HCT116 (cell line): ENCODE measurements around the gene STK16. TPM values are rescaled to one million over a fixed set of nuclear protein-coding genes. Genes with fewer than 3 reads are reported as not detected.

ENCODE experiments used
- ATAC-seq: fragments of 200-7000 bp; cut with Tn5 transposase; 2 replicates; pipeline ENCODE4 v1.9.1; 2020; ENCODE audit warnings: mild to moderate bottlenecking, moderate library complexity
- BruUV-seq: library from RNA; stranded (reverse); fragments of 400-500 nt; replicated peaks from 2 replicates; lab custom pipeline; 2021; lab: Mats Ljungman, UMichigan
- CTCF ChIA-PET: fragments of 300-600 bp; sonication (Branson Sonifier 250); formaldehyde crosslinking; loops from one replicate; lab custom pipeline; 2021; ENCODE audit warnings: antibody characterized with exemption; lab: Charles Lee
- POLR2A ChIA-PET: fragments of 300-600, 350-600 bp; sonication (Branson Sonifier 250); formaldehyde crosslinking; loops from one replicate; lab custom pipeline; 2021; ENCODE audit warnings: antibody characterized with exemption; lab: Charles Lee
- RAD21 ChIA-PET, 2 experiments: fragments of 300-600 bp; sonication (Branson Sonifier 250); formaldehyde crosslinking; loops; one replicate each; lab custom pipeline; 2023; ENCODE audit warnings: low total read pairs in 2 of 2; ENCODE audit not compliant: uncharacterized antibody in 2 of 2, unreplicated experiment in 2 of 2, low non-redundant PET in 1 of 2; lab: Charles Lee
- DNase-seq: peaks from one replicate; pipeline ENCODE4 v3.0.0-alpha.2; 2010; ENCODE audit warnings: low read depth, low spot score
- H2AFZ ChIP-seq: fragments of 200-600 bp; shearing (Covaris generic), sonication (generic); 2 replicates; pipeline ENCODE4 v1.6.1; 2017; ENCODE audit warnings: low read depth, mixed run types, mixed read lengths, antibody characterized with exemption, low read length; ENCODE audit not compliant: poor library complexity, severe bottlenecking
- H3K27ac ChIP-seq: 2 replicates; pipeline ENCODE4 v1.5.1; 2012; ENCODE audit warnings: low read depth, low read length
- H3K27me3 ChIP-seq: fragments of 200-600 bp; sonication (generic); 2 replicates; pipeline ENCODE4 v1.6.1; 2016; ENCODE audit warnings: mixed run types, low read length, mixed read lengths; ENCODE audit not compliant: insufficient read depth
- H3K36me3 ChIP-seq, 2 experiments: fragments of 200-500 bp in 1 of 2; fragments of 200-600 bp in 1 of 2; sonication (Bioruptor generic) in 1 of 2; sonication (generic) in 1 of 2; 2 replicates each; pipeline versions ENCODE4 v1.5.1 to v1.6.1; 2014 to 2016; ENCODE audit warnings: low read length in 2 of 2, inconsistent platforms in 1 of 2, mixed read lengths in 1 of 2, mixed run types in 1 of 2; ENCODE audit not compliant: insufficient read depth in 2 of 2, control insufficient read depth in 1 of 2
- H3K4me1 ChIP-seq, 2 experiments: fragments of 200-600 bp in 1 of 2; sonication (generic) in 1 of 2; 2 replicates each; pipeline versions ENCODE4 v1.5.1 to v1.6.1; 2012 to 2017; ENCODE audit warnings: low read length in 2 of 2, inconsistent platforms in 1 of 2, mild to moderate bottlenecking in 1 of 2, mixed read lengths in 1 of 2, mixed run types in 1 of 2, moderate library complexity in 1 of 2; ENCODE audit not compliant: insufficient read depth in 2 of 2, control insufficient read depth in 1 of 2
- H3K4me2 ChIP-seq: fragments of 200-600 bp; sonication (generic); 2 replicates; pipeline ENCODE4 v1.6.1; 2017; ENCODE audit warnings: mixed run types, low read length, mixed read lengths
- H3K4me3 ChIP-seq, 2 experiments: fragments of 200-600 bp in 1 of 2; sonication (generic) in 1 of 2; replicated peaks in 1 of 2; 2 replicates each; pipeline ENCODE4 v1.5.1; 2011 to 2016; ENCODE audit warnings: low read length in 2 of 2, control low read depth in 1 of 2, low read depth in 1 of 2, mild to moderate bottlenecking in 1 of 2, mixed read lengths in 1 of 2, mixed run types in 1 of 2
- H3K79me2 ChIP-seq: fragments of 200-600 bp; sonication (generic); 2 replicates; pipeline ENCODE4 v1.6.1; 2017; ENCODE audit warnings: mild to moderate bottlenecking, mixed run types, low read length, moderate library complexity, mixed read lengths; ENCODE audit not compliant: insufficient read depth
- H3K9ac ChIP-seq: fragments of 200-600 bp; sonication (generic); 2 replicates; pipeline ENCODE4 v1.6.1; 2016; ENCODE audit warnings: low read length, mixed read lengths
- H3K9me2 ChIP-seq: fragments of 200-600 bp; sonication (generic), shearing (Covaris generic); 2 replicates; pipeline ENCODE4 v1.6.1; 2017; ENCODE audit warnings: mixed run types, mild to moderate bottlenecking, moderate library complexity; ENCODE audit not compliant: insufficient read depth
- H3K9me3 ChIP-seq, 2 experiments: fragments of 200-500 bp in 1 of 2; fragments of 200-600 bp in 1 of 2; sonication (Bioruptor generic) in 1 of 2; sonication (generic) in 1 of 2; 2 replicates each; pipeline ENCODE4 v1.6.1; 2014 to 2017; ENCODE audit warnings: low read length in 2 of 2, mixed read lengths in 2 of 2, inconsistent platforms in 1 of 2, low read depth in 1 of 2, mild to moderate bottlenecking in 1 of 2, mixed run types in 1 of 2, moderate library complexity in 1 of 2; ENCODE audit not compliant: control insufficient read depth in 1 of 2, insufficient read depth in 1 of 2
- H4K20me1 ChIP-seq: fragments of 200-600 bp; sonication (generic), shearing (Covaris generic); 2 replicates; pipeline ENCODE4 v1.6.1; 2017; ENCODE audit warnings: mixed run types, mild to moderate bottlenecking, moderate library complexity; ENCODE audit not compliant: insufficient read depth
- EZH2 ChIP-seq: fragments of 200-600 bp; sonication (generic); IDR thresholded peaks from 2 replicates; pipeline ENCODE4 v1.6.1; 2017; ENCODE audit warnings: antibody characterized with exemption, mixed run types
- JUND ChIP-seq: IDR thresholded peaks from 2 replicates; pipeline ENCODE4 v1.6.1; 2012
- POLR2AphosphoS5 ChIP-seq: IDR thresholded peaks from 2 replicates; pipeline ENCODE4 v1.6.1; 2011; ENCODE audit warnings: mild to moderate bottlenecking, low read depth, low read length, moderate library complexity
- SP1 ChIP-seq: IDR thresholded peaks from 2 replicates; pipeline ENCODE4 v1.6.1; 2012; ENCODE audit warnings: low read depth
- SRF ChIP-seq: IDR thresholded peaks from 2 replicates; pipeline ENCODE4 v1.6.1; 2012; ENCODE audit warnings: low read depth
- TCF7L2 ChIP-seq: IDR thresholded peaks from 2 replicates; pipeline ENCODE4 v1.7.0; 2011; ENCODE audit warnings: borderline replicate concordance, inconsistent platforms; ENCODE audit not compliant: insufficient read depth, insufficient read length; ENCODE audit errors: extremely low read depth
- ZFX ChIP-seq: fragments of 450-650 bp; IDR thresholded peaks from 2 replicates; pipeline ENCODE4 v1.6.1; 2017
- intact Hi-C: fragments of 100-400 bp; cut with micrococcal nuclease; formaldehyde crosslinking; loops from 2 replicates; pipeline ENCODE4 v1.10.0; 2022
- total RNA-seq: library from RNA; stranded (reverse); gene quantifications from one replicate; pipeline ENCODE4 v1.2.1, GENCODE V29; 2021; ENCODE audit not compliant: unreplicated experiment
- TF ChIP-seq, protein P1 (sequence below): IDR thresholded peaks from 2 replicates; pipeline ENCODE4 v1.6.1; 2012; ENCODE audit warnings: low read depth

The STK16 gene
- total RNA-seq, 1 experiment from 2014 or later: 31.4 TPM

DNA sequence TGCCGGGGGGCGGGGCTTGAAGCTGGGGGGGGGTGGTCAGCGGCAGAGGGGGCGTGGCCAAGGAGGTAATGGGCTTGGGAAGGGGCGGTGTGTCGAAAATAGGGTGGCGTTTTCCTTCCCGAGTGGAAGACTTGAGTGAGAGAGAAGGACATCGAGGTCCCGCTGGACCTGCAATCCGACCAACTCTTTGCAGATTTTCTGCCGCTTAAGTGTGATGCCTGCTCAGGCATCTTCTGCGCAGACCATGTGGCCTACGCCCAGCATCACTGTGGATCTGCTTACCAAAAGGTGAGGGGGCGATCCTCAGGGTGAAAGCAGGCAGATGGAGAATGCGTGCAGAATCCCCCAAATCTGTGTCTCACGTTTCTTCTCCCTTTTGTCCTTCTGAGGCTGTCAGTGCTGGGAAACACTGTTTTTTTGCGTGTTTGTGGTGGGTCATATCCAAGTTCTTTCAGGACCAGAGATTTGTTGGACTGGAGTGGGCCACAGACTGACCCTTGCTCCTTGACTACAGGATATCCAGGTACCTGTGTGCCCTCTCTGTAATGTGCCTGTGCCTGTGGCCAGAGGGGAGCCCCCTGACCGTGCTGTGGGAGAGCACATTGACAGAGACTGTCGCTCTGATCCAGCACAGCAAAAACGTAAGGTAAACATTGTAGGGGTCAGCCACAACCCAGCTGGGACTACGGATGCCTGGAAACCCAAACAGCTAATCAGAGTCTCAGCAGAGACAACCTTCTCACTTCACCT, 38.0 kb upstream of the STK16 start:
- CTCF ChIA-PET: interaction anchor here (1.1 to 1.7 kb wide), 2 partner anchors 11 to 15 kb away, joined by 4 to 5 read pairs; partner anchors contain the start of gene ABCB6
- peak; percentile 5 for ATAC-seq
- intact Hi-C loops: loop anchor here (2.0 kb wide), 1 partner anchor 31 kb away; the partner anchor contains the start of gene CNPPD1

More for the DNA sequence above, 38.0 kb upstream of the STK16 start:
- no peak for DNase-seq
- Histone ChIP-seq H4K20me1 (no peaks in the 10 kb centered on the region), H3K4me2 (peak overlapping the region; percentile 94), H3K4me1 (peaks cover 11 to 17% of the 10 kb centered on the region in 2 experiments), H3K4me3 (peak overlapping the region; percentile 67), H3K27me3 (no peaks in the 10 kb centered on the region), H3K36me3 (peaks cover 10 to 13% of the 10 kb centered on the region in 2 experiments; a peak in 3 of 4 replicates), H3K9ac (peak overlapping the region; percentile 77), H3K27ac (peak overlapping the region; percentile 68), H3K9me3 (peaks cover 0 to 9% of the 10 kb centered on the region in 2 experiments; a peak in 2 of 4 replicates), H3K79me2 (no peaks in the 10 kb centered on the region), H2AFZ (no peak overlapping the region), H3K9me2 (no peaks in the 10 kb centered on the region)
- RAD21 ChIA-PET: interaction anchor here in 1 of 2 experiments (0.6 kb wide), 1 partner anchor 8 kb away, joined by 9 read pairs; no protein-coding TSS in a partner anchor
- BruUV-seq: TSS peak; percentile 83
- POLR2A ChIA-PET: interaction anchor here (0.8 to 2.2 kb wide), 4 partner anchors 10 to 42 kb away, joined by 4 to 18 read pairs (median 8); partner anchors contain the start of genes ANKZF1 and ATG9A
- TF ChIP-seq ZFX (no peak), POLR2AphosphoS5 (no peak), JUND (no peak), EZH2 (no peak), SRF (no peak), TCF7L2 (no peak), SP1 (no peak)
- TF ChIP-seq, protein P1, sequence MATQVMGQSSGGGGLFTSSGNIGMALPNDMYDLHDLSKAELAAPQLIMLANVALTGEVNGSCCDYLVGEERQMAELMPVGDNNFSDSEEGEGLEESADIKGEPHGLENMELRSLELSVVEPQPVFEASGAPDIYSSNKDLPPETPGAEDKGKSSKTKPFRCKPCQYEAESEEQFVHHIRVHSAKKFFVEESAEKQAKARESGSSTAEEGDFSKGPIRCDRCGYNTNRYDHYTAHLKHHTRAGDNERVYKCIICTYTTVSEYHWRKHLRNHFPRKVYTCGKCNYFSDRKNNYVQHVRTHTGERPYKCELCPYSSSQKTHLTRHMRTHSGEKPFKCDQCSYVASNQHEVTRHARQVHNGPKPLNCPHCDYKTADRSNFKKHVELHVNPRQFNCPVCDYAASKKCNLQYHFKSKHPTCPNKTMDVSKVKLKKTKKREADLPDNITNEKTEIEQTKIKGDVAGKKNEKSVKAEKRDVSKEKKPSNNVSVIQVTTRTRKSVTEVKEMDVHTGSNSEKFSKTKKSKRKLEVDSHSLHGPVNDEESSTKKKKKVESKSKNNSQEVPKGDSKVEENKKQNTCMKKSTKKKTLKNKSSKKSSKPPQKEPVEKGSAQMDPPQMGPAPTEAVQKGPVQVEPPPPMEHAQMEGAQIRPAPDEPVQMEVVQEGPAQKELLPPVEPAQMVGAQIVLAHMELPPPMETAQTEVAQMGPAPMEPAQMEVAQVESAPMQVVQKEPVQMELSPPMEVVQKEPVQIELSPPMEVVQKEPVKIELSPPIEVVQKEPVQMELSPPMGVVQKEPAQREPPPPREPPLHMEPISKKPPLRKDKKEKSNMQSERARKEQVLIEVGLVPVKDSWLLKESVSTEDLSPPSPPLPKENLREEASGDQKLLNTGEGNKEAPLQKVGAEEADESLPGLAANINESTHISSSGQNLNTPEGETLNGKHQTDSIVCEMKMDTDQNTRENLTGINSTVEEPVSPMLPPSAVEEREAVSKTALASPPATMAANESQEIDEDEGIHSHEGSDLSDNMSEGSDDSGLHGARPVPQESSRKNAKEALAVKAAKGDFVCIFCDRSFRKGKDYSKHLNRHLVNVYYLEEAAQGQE: no peak
